ENCODE data around the gene TAC3.

Gene TAC3

GRCh38 chr12:56996793-56997545 is 19.4 kb downstream of the TAC3 start:
- TF ChIP-seq CTCF (IDR thresholded peaks at IDR 0.05; ENCODE audit: insufficient read depth, low read length, poor library complexity, severe bottlenecking) (no peak), EZH2phosphoT487 (conservative IDR thresholded peaks at IDR 0.05; ENCODE audit: low read length) (no peak)
- no peak overlapping the region for H3K9ac ChIP-seq (ENCODE audit: low read length)
- no peaks in the 10 kb centered on the region for H3K9me3 ChIP-seq (ENCODE audit: insufficient read depth, low read length)
- H3K27me3 ChIP-seq (ENCODE audit: low read length): no peaks in the 10 kb centered on the region
- H3K36me3 ChIP-seq (ENCODE audit: low read length): no peaks in the 10 kb centered on the region
- H3K79me2 ChIP-seq (ENCODE audit: insufficient read depth, low read length): no peaks in the 10 kb centered on the region
- H3K27ac ChIP-seq (ENCODE audit: low read depth, low read length): no peak overlapping the region
- no peaks in the 10 kb centered on the region for H3K9me2 ChIP-seq (replicated peaks; ENCODE audit: insufficient read depth, low read length)
- H2AFZ ChIP-seq (ENCODE audit: low read depth, low read length, severe bottlenecking): no peak overlapping the region
- no peak overlapping the region for H3K4me3 ChIP-seq (ENCODE audit: insufficient read depth, low read length, poor library complexity, severe bottlenecking)
- no peaks in the 10 kb centered on the region for H3F3A ChIP-seq (ENCODE audit: insufficient read depth)
- no peaks in the 10 kb centered on the region for H4K20me1 ChIP-seq (ENCODE audit: low read depth, low read length)
- no peak overlapping the region for H3K4me2 ChIP-seq (ENCODE audit: low read depth, low read length, poor library complexity, severe bottlenecking)

GRCh38 chr12:56995930-56996496 is 20.3 kb downstream of the TAC3 start:
- Histone ChIP-seq H3K27me3 (ENCODE audit: low read length) (no peaks in the 10 kb centered on the region), H3K79me2 (ENCODE audit: insufficient read depth, low read length) (no peaks in the 10 kb centered on the region), H3K27ac (ENCODE audit: low read depth, low read length) (no peak overlapping the region), H4K20me1 (ENCODE audit: low read depth, low read length) (no peaks in the 10 kb centered on the region), H3K4me2 (ENCODE audit: low read depth, low read length, poor library complexity, severe bottlenecking) (no peak overlapping the region), H3K4me3 (ENCODE audit: insufficient read depth, low read length, poor library complexity, severe bottlenecking) (no peak overlapping the region), H3K9ac (ENCODE audit: low read length) (no peak overlapping the region), H3F3A (ENCODE audit: insufficient read depth) (no peaks in the 10 kb centered on the region), H2AFZ (ENCODE audit: low read depth, low read length, severe bottlenecking) (no peak overlapping the region), H3K9me2 (replicated peaks; ENCODE audit: insufficient read depth, low read length) (no peaks in the 10 kb centered on the region), H3K9me3 (ENCODE audit: insufficient read depth, low read length) (no peaks in the 10 kb centered on the region), H3K36me3 (ENCODE audit: low read length) (no peaks in the 10 kb centered on the region)
- no peak for TF ChIP-seq EZH2phosphoT487 (conservative IDR thresholded peaks at IDR 0.05; ENCODE audit: low read length)
- TF ChIP-seq CTCF (IDR thresholded peaks at IDR 0.05; ENCODE audit: insufficient read depth, low read length, poor library complexity, severe bottlenecking): no peak

- Histone ChIP-seq H3K36me3 (ENCODE audit: low read length) (no peaks in the 10 kb centered on the region), H3K79me2 (ENCODE audit: insufficient read depth, low read length) (no peaks in the 10 kb centered on the region), H3K4me2 (ENCODE audit: low read depth, low read length, poor library complexity, severe bottlenecking) (no peak overlapping the region), H2AFZ (ENCODE audit: low read depth, low read length, severe bottlenecking) (no peak overlapping the region), H3K9me3 (ENCODE audit: insufficient read depth, low read length) (no peaks in the 10 kb centered on the region), H3K9me2 (replicated peaks; ENCODE audit: insufficient read depth, low read length) (no peaks in the 10 kb centered on the region), H4K20me1 (ENCODE audit: low read depth, low read length) (no peaks in the 10 kb centered on the region), H3F3A (ENCODE audit: insufficient read depth) (no peaks in the 10 kb centered on the region), H3K9ac (ENCODE audit: low read length) (no peak overlapping the region), H3K27ac (ENCODE audit: low read depth, low read length) (no peak overlapping the region), H3K27me3 (ENCODE audit: low read length) (no peaks in the 10 kb centered on the region), H3K4me3 (ENCODE audit: insufficient read depth, low read length, poor library complexity, severe bottlenecking) (no peak overlapping the region)
- no peak for TF ChIP-seq EZH2phosphoT487 (conservative IDR thresholded peaks at IDR 0.05; ENCODE audit: low read length)
- TF ChIP-seq CTCF (IDR thresholded peaks at IDR 0.05; ENCODE audit: insufficient read depth, low read length, poor library complexity, severe bottlenecking): no peak
Measured at GRCh38 chr12:56995201-56995929, 21.0 kb downstream of the TAC3 start.
